ENCODE results near the gene IFI27L1.

IFI27L1 gene

DNA sequence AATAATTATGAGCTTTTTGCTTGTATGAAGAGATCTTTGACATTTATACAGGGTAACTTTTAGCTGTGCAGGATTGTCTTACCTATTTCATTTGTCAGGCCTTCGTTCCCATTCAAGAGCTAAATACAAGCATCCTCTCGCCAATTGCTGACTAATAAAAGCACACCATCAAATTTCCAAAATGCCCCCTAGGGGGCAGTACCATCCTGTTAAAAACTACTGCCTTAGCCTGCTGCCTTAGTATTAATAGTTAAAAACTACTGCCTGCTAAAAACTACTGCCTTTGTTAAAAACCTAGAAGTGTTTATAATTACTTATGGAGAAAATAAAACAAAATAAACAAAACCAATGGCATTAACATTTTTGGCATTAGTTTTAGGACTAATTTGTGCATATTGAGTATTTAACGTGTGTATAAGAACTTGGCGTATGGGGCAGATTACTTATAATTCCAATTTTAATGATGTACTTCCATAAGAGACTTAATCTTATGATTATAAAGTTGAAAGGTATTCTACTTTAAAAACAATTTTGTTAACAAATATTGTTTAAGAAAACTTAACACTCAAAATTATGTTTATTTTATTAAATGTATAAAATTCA, 51.3 kb downstream of the IFI27L1 start:
- peak; percentile 14 to 29 for DNase-seq (ENCODE audit: low read depth in 2 of 2)

DNA sequence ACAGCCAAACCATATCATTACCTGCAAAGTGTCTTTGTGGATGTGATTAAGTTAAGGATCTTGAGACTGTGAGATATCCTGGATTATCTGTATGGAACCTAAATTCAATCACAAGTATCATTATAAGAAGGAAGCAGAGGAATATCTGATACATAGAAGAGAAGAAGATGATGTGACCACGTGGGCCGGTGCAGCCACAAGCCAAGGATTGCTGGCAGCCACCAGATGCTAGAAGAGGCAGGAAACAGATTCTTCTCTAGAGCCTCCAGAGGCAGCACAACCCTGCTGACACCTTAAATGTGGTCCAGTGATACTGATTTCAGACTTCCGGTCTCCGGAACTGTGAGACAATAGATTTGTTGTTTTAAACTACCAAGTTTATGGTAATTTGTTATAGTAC, 54.4 kb downstream of the IFI27L1 start:
- no peak for DNase-seq (ENCODE audit: low read depth in 2 of 2)

DNA sequence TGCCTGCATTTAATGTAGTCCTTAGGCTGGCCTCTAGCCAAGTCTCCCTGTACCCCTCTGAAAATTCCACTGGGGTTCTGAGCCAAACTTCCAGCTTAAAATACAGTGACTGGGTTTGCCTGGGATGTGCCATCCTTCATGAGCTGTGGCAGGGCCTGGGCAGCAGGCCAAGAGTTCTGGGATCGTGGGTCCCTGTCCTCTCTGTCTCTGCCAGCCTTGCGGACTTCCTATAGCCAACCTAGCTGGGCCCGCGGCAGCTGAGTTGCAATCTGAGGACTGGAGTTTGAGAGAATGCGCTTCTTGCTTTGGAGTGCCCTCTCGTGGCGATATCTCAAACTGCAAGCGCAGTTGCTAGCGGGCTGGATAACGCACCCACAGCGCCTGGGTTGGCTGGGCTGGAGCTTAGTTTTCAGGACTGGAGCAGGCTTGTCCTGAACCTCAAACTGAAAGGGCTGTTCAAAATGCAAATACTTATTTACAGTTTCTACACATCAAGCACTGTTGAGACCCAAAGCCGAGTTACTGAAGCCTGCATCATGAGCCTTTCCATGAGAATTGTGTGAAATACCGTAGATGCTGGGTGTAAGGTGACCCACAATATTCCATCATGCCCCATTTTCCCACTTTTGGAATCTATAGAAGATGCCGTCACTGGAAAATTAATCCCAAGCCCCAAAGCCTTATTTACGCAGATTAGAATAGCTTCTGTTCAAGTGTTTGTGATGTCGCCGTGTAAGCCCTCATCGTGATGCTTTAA, 55.6 kb downstream of the IFI27L1 start:
- DNase-seq (ENCODE audit: low read depth in 2 of 2), result peak; percentile 61 to 67

- DNase-seq (ENCODE audit: low read depth in 2 of 2), result no peak
Observed at GRCh38 chr14:94138251-94138650, 57.1 kb downstream of the IFI27L1 start.

- no peak for DNase-seq (ENCODE audit: low read depth in 2 of 2)
Observed at GRCh38 chr14:94139006-94139405, 57.9 kb downstream of the IFI27L1 start.

- no peak for DNase-seq (ENCODE audit: low read depth in 2 of 2)
Observed at GRCh38 chr14:94139421-94139820, 58.3 kb downstream of the IFI27L1 start.

- no peak for DNase-seq (ENCODE audit: low read depth in 2 of 2)
Observed at GRCh38 chr14:94142247-94142646, 61.1 kb downstream of the IFI27L1 start.

DNA sequence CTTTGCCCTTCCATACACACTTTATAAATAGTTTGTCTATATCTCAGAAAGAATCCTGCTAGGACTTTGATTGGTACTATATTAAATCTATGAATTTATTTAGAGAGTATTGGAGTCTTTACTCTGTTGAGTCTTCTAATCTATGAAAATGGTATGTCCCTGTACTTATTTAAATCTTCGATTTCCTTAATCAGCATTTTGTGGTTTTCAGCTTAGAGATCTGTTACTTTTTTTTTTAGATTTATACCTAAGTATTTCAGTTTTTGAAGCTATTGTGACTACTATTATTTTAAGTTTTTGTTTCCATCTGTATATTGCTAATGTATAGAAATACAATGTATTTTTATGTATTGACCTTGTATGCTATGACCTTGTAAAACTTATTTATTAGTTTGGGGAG, 61.7 kb downstream of the IFI27L1 start:
- DNase-seq (ENCODE audit: low read depth in 2 of 2), result no peak

DNA sequence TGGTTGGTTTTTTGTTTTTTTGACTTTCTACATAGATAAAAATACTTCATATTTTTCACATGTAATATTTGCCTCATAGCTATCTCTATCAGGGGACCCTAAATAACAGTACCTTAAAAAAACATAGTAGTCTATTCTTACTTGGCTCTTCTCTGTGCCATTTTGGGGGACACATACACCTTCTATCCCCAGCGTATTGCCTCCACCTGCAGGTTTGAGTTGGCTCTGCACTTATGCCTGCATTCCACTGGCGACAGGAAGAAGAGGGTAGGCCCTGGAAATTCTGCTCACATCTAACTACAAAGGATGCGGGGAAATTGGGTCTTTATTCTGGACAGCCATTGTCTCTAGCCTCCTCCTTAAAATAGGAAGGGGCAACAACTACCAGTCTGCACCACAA, 62.1 kb downstream of the IFI27L1 start:
- DNase-seq (ENCODE audit: low read depth in 2 of 2), result no peak

GRCh38 chr14:94143711-94144110, 62.6 kb downstream of the IFI27L1 start:
- no peak for DNase-seq (ENCODE audit: low read depth in 2 of 2)

GRCh38 chr14:94144765-94145164, 63.7 kb downstream of the IFI27L1 start:
- DNase-seq (ENCODE audit: low read depth in 2 of 2), result no peak

GRCh38 chr14:94145902-94146527, 64.9 kb downstream of the IFI27L1 start:
- DNase-seq (ENCODE audit: low read depth in 2 of 2), result no peak
